DOHH2 (cell line): ENCODE results near the gene UBASH3B.

Source experiments
- H3F3A ChIP-seq: fragments of 200-600 bp; sonication (generic), shearing (Covaris generic); 2 replicates; pipeline ENCODE4 v1.6.0; 2016; ENCODE audit warnings: antibody characterized with exemption, mild to moderate bottlenecking; ENCODE audit not compliant: control insufficient read depth, insufficient read depth
- H3K27ac ChIP-seq: fragments of 200-600 bp; sonication (generic); 2 replicates; pipeline ENCODE4 v1.5.1; 2014; ENCODE audit warnings: low read depth, mild to moderate bottlenecking, low read length, moderate library complexity
- H3K27me3 ChIP-seq: fragments of 200-600 bp; sonication (generic); 2 replicates; pipeline ENCODE4 v1.6.1; 2014; ENCODE audit warnings: mild to moderate bottlenecking, low read length, mixed read lengths; ENCODE audit not compliant: control insufficient read depth
- H3K36me3 ChIP-seq: fragments of 200-600 bp; sonication (generic); 2 replicates; pipeline ENCODE4 v1.6.1; 2014; ENCODE audit warnings: mild to moderate bottlenecking, low read length, moderate library complexity, mixed read lengths; ENCODE audit not compliant: control insufficient read depth
- H3K4me1 ChIP-seq: fragments of 200-600 bp; sonication (generic); 2 replicates; pipeline ENCODE4 v1.6.1; 2014; ENCODE audit warnings: mild to moderate bottlenecking, low read length, mixed read lengths; ENCODE audit not compliant: control insufficient read depth
- H3K4me2 ChIP-seq: fragments of 200-600 bp; sonication (generic); 2 replicates; pipeline ENCODE4 v1.6.0; 2014; ENCODE audit warnings: mild to moderate bottlenecking, low read length, moderate library complexity
- H3K4me3 ChIP-seq: fragments of 200-600 bp; sonication (generic); 2 replicates; pipeline ENCODE4 v1.5.1; 2014; ENCODE audit warnings: mild to moderate bottlenecking, low read length, mixed read lengths
- H3K79me2 ChIP-seq: fragments of 200-600 bp; sonication (generic); 2 replicates; pipeline ENCODE4 v1.6.1; 2014; ENCODE audit warnings: mild to moderate bottlenecking, low read length, mixed read lengths; ENCODE audit not compliant: control insufficient read depth
- H3K9me2 ChIP-seq: fragments of 200-600 bp; sonication (generic); replicated peaks from 2 replicates; pipeline ENCODE4 v1.6.1; 2014; ENCODE audit warnings: mild to moderate bottlenecking, low read length, mixed read lengths; ENCODE audit not compliant: control insufficient read depth
- H3K9me3 ChIP-seq: fragments of 200-600 bp; sonication (generic); 2 replicates; pipeline ENCODE4 v1.6.1; 2014; ENCODE audit warnings: antibody characterized with exemption, low read length, mixed read lengths; ENCODE audit not compliant: control insufficient read depth, insufficient read depth
- H4K20me1 ChIP-seq: fragments of 200-600 bp; sonication (generic); 2 replicates; pipeline ENCODE4 v1.6.0; 2014; ENCODE audit warnings: low read depth, mild to moderate bottlenecking, antibody characterized with exemption, low read length, moderate library complexity; ENCODE audit not compliant: control insufficient read depth, insufficient read depth
- EZH2phosphoT487 ChIP-seq: fragments of 200-600 bp; sonication (generic); IDR thresholded peaks from 2 replicates; pipeline ENCODE4 v1.6.1; 2017; ENCODE audit warnings: borderline replicate concordance, mild to moderate bottlenecking, antibody characterized with exemption, low read length, moderate library complexity, mixed read lengths
- TF ChIP-seq, protein P1 (sequence below): fragments of 200-600 bp; sonication (generic); IDR thresholded peaks from one replicate; pipeline ENCODE4 v1.5.1; 2014; ENCODE audit warnings: antibody characterized with exemption, mild to moderate bottlenecking, low read depth, low read length; ENCODE audit not compliant: poor library complexity, severe bottlenecking

The UBASH3B gene

DNA sequence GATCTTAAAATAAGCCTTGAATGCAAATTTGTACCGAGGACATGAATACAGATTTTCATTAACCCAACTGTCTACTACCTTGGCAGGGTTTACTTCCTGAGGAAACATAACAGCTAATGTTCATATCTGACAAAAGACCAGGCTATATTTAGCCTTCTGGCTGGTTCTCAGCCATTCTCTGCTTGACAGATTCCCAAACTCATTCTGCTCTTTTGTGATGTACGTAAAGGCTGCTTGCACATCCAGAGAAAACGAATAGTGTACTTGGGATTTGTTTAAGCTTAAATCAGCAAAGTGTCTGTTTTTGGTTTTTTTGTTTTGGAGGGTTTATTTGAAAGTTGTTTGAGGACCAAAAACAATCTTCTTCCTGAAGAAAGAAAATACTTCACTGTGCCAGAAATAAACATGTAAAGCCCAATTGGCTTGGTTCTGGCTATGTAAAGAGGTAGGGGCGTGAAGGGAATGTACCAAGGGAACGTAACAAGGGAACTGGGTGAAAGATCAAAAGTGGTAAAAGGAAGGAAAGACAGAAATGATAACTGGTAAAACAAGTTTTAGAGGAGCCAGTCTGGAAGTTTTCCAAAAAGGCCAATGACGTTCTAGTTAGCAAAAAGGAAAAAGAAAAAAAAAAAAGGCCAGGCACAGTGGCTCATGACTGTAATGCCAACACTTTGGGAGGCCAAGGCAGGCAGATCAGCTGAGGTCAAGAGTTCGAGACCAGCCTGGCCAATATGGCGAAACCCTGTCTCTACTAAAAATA, 161.4 kb downstream of the UBASH3B start:
- Histone ChIP-seq H3K36me3 (no peaks in the 10 kb centered on the region), H3K4me1 (peaks cover 8% of the 10 kb centered on the region), H3F3A (no peaks in the 10 kb centered on the region), H3K27ac (no peak overlapping the region), H3K79me2 (no peaks in the 10 kb centered on the region), H3K4me3 (no peak overlapping the region), H3K9me3 (peaks cover 3% of the 10 kb centered on the region; the same call in 1 of the 2 replicates), H3K4me2 (no peak overlapping the region), H4K20me1 (no peaks in the 10 kb centered on the region), H3K27me3 (no peaks in the 10 kb centered on the region), H3K9me2 (no peaks in the 10 kb centered on the region)
- no peak for TF ChIP-seq EZH2phosphoT487
- TF ChIP-seq, protein P1, sequence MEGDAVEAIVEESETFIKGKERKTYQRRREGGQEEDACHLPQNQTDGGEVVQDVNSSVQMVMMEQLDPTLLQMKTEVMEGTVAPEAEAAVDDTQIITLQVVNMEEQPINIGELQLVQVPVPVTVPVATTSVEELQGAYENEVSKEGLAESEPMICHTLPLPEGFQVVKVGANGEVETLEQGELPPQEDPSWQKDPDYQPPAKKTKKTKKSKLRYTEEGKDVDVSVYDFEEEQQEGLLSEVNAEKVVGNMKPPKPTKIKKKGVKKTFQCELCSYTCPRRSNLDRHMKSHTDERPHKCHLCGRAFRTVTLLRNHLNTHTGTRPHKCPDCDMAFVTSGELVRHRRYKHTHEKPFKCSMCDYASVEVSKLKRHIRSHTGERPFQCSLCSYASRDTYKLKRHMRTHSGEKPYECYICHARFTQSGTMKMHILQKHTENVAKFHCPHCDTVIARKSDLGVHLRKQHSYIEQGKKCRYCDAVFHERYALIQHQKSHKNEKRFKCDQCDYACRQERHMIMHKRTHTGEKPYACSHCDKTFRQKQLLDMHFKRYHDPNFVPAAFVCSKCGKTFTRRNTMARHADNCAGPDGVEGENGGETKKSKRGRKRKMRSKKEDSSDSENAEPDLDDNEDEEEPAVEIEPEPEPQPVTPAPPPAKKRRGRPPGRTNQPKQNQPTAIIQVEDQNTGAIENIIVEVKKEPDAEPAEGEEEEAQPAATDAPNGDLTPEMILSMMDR = no peak

DNA sequence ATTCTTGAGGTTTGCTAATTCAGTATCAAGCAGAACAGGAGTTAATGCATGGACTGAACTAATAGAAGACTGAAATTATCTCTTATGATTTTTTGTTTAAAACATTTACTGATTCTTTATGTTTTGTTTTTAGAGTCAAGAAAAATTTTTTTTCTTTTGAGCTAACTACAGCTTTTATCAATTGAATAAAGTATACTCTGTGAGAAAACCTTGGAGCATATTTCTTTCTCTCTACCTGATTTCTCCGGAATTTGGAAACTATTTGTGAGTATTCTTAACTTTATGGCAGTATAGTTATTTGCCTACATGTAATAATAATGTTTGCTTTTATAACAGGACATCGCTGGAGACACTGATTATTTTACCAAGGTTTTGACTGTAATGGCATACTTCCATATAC, 164.6 kb downstream of the UBASH3B start:
- Histone ChIP-seq H3K4me3 (no peak overlapping the region), H3K27ac (no peak overlapping the region), H3K4me2 (no peak overlapping the region), H3F3A (no peaks in the 10 kb centered on the region), H3K36me3 (no peaks in the 10 kb centered on the region), H3K9me2 (no peaks in the 10 kb centered on the region), H3K9me3 (peaks cover 3% of the 10 kb centered on the region; the same call in 1 of the 2 replicates), H4K20me1 (no peaks in the 10 kb centered on the region), H3K4me1 (peaks cover 8% of the 10 kb centered on the region), H3K27me3 (no peaks in the 10 kb centered on the region), H3K79me2 (no peaks in the 10 kb centered on the region)
- TF ChIP-seq, protein P1 = no peak
- no peak for TF ChIP-seq EZH2phosphoT487

DNA sequence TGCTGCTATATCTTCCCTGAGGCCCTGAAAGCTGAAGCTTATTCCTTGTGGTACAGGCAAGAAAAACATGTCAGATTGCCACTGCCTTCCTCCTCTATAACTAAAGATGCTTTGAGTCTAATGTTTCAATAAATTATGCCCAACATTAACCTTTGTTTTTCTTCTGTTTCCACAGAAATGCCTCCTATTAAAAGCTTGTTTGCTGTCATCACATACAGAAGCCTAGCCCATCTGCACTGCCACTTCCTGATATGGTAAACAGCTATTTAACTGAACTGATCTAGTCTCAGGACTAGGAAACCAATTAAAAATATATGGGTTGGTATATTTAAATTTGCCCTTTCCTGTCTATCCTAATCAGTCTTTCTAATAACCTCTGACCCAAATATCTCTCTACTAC, 165.6 kb downstream of the UBASH3B start:
- Histone ChIP-seq H3K27ac (no peak overlapping the region), H4K20me1 (no peaks in the 10 kb centered on the region), H3K4me1 (peaks cover 6% of the 10 kb centered on the region), H3K9me3 (peaks cover 3% of the 10 kb centered on the region; the same call in 1 of the 2 replicates), H3K4me2 (no peak overlapping the region), H3K27me3 (no peaks in the 10 kb centered on the region), H3K4me3 (no peak overlapping the region), H3K36me3 (no peaks in the 10 kb centered on the region), H3F3A (no peaks in the 10 kb centered on the region), H3K9me2 (no peaks in the 10 kb centered on the region), H3K79me2 (no peaks in the 10 kb centered on the region)
- TF ChIP-seq, protein P1 = no peak
- TF ChIP-seq EZH2phosphoT487 = no peak
